VCaP (cell line): ENCODE measurements around the gene ABO.

Experiments
- H3K27ac ChIP-seq: fragments of 450-650 bp; 2 replicates; pipeline ENCODE4 v1.5.1; 2017
- CTCF ChIP-seq: fragments of 450-650 bp; conservative IDR thresholded peaks from 2 replicates; pipeline ENCODE4 v1.5.1; 2017; ENCODE audit warnings: mild to moderate bottlenecking, moderate library complexity

The ABO gene

GRCh38 chr9:133264235-133264764 lies 10.7 kb downstream of the ABO start:
- no peak for TF ChIP-seq CTCF

GRCh38 chr9:133263557-133263956 lies 11.4 kb downstream of the ABO start:
- H3K27ac ChIP-seq: no peak overlapping the region
- TF ChIP-seq CTCF: no peak

More at GRCh38 chr9:133264235-133264764, 10.7 kb downstream of the ABO start:
- no peak overlapping the region for H3K27ac ChIP-seq

- no peak overlapping the region for H3K27ac ChIP-seq
- TF ChIP-seq CTCF: no peak
Measured at GRCh38 chr9:133262226-133262625, 12.8 kb downstream of the ABO start.

- H3K27ac ChIP-seq: no peak overlapping the region
- no peak for TF ChIP-seq CTCF
Measured at GRCh38 chr9:133261753-133262120, 13.3 kb downstream of the ABO start.

- H3K27ac ChIP-seq: no peak overlapping the region
- TF ChIP-seq CTCF: no peak
Measured at GRCh38 chr9:133261103-133261752, 13.8 kb downstream of the ABO start.

- no peak for TF ChIP-seq CTCF
- no peak overlapping the region for H3K27ac ChIP-seq
Measured at GRCh38 chr9:133260334-133261102, 14.5 kb downstream of the ABO start.

GRCh38 chr9:133258061-133259015 lies 16.7 kb downstream of the ABO start:
- TF ChIP-seq CTCF: no peak
- H3K27ac ChIP-seq: no peak overlapping the region
